Esophagus (tissue), 2 donors: ENCODE measurements around the gene PRKD2. TPM values are rescaled to one million over a fixed set of nuclear protein-coding genes. Genes with fewer than 3 reads are reported as not detected.
"Not testable (repeated sequence)": the region's sequence is repeated elsewhere in the genome, so short reads cannot be mapped to it uniquely, and the experiment has no call there.

Experiments
- H3K27ac ChIP-seq, 2 donors: one replicate each; pipeline ENCODE4 v1.5.1; 2013; ENCODE audit warnings: low read depth in 2 of 2, mild to moderate bottlenecking in 2 of 2, inconsistent platforms in 1 of 2, low read length in 1 of 2, moderate library complexity in 1 of 2
- H3K27me3 ChIP-seq, 2 donors: one replicate each; pipeline ENCODE4 v1.6.1; 2013; ENCODE audit warnings: low read length in 2 of 2, control low read depth in 1 of 2, mild to moderate bottlenecking in 1 of 2; ENCODE audit not compliant: insufficient read depth in 2 of 2, control insufficient read depth in 1 of 2
- H3K36me3 ChIP-seq, 2 donors: one replicate each; pipeline ENCODE4 v1.6.1; 2013; ENCODE audit warnings: low read length in 1 of 2; ENCODE audit not compliant: control insufficient read depth in 2 of 2, insufficient read depth in 2 of 2
- H3K4me1 ChIP-seq, 2 donors: one replicate each; pipeline ENCODE4 v1.6.1; 2013; ENCODE audit warnings: low read length in 1 of 2; ENCODE audit not compliant: control insufficient read depth in 2 of 2, insufficient read depth in 2 of 2
- H3K4me3 ChIP-seq, 2 donors: one replicate each; pipeline ENCODE4 v1.5.1; 2013; ENCODE audit warnings: low read length in 2 of 2, mild to moderate bottlenecking in 2 of 2, low read depth in 1 of 2, moderate library complexity in 1 of 2
- H3K9me3 ChIP-seq, 2 donors: one replicate each; pipeline ENCODE4 v1.6.1; 2013; ENCODE audit warnings: mild to moderate bottlenecking in 2 of 2, low read depth in 1 of 2, low read length in 1 of 2, moderate library complexity in 1 of 2; ENCODE audit not compliant: control insufficient read depth in 2 of 2, insufficient read depth in 1 of 2
- WGBS, 2 donors: extraction: QIAGEN DNeasy Blood & Tissue Kit; methylation state at CpG; one replicate each; pipeline ENCODE4 v1.1.7; 2013; 5-methylcytosine and 5-hydroxymethylcytosine counted together
- polyA plus RNA-seq, 2 donors: library from polyadenylated mRNA; stranded (reverse); fragments of 200-250 nt; gene quantifications; one replicate each; pipeline ENCODE4 v1.2.3, GENCODE V29; 2013
- donor health status: healthy with polysubstance abuse.
- donor health status: Bipolar disorder and iron deficiency.

The PRKD2 gene
- polyA plus RNA-seq: 10 to 100 TPM; 30.1 to 34.7 TPM

GRCh38 chr19:46717034-46717715 is at the start of gene PRKD2:
Gene PRKD2 (minus strand): TSS chr19:46717114. CDS start chr19:46716370, 744 bp downstream.
- peaks cover 0 to 10% of the 10 kb centered on the region in 2 donors for H3K4me1 ChIP-seq
- peak within 1 kb of the TSS; percentile 63 to 77 for H3K4me3 ChIP-seq
- 1% methylated on average over 51 to 52 of the region's 52 CpGs for WGBS, 2 donors
- H3K36me3 ChIP-seq: peaks cover 6 to 27% of the 10 kb centered on the region in 2 donors
- H3K9me3 ChIP-seq: no peaks in the 10 kb centered on the region
- H3K27me3 ChIP-seq: no peaks in the 10 kb centered on the region
- peak within 1 kb of the TSS; percentile 92 to 95 for H3K27ac ChIP-seq

DNA sequence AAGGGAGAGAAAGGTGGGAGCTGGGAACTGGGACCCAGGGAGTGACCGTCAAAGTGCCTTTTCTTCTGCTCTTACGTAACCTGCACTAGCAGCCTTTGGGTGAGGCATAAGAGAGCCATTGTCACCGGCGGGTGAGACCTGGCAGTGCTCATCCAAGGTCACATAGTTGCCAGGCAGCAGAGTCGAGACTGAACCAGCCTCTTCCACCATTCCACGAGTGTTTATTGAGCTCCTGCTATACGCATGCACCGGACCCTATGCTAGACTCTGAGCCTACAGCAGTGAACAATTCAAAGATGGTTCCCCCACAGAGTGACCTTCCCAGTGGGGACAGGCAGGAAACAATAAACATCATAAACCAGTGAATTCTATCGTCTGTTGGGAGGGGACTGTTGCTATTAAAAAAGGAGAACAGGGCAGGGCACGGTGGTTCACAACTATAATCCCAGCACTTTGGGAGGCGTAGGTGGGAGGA is 47.9 kb upstream of the PRKD2 start:
- Histone ChIP-seq H3K4me3 (no peak overlapping the region), H3K27me3 (no peaks in the 10 kb centered on the region), H3K27ac (peak overlapping the region; percentile 93 to 97), H3K9me3 (no peaks in the 10 kb centered on the region), H3K36me3 (no peaks in the 10 kb centered on the region), H3K4me1 (peaks cover 0 to 5% of the 10 kb centered on the region in 2 donors)
- 49 to 51% methylated on average over 11 of the region's 11 CpGs for WGBS, 2 donors

DNA sequence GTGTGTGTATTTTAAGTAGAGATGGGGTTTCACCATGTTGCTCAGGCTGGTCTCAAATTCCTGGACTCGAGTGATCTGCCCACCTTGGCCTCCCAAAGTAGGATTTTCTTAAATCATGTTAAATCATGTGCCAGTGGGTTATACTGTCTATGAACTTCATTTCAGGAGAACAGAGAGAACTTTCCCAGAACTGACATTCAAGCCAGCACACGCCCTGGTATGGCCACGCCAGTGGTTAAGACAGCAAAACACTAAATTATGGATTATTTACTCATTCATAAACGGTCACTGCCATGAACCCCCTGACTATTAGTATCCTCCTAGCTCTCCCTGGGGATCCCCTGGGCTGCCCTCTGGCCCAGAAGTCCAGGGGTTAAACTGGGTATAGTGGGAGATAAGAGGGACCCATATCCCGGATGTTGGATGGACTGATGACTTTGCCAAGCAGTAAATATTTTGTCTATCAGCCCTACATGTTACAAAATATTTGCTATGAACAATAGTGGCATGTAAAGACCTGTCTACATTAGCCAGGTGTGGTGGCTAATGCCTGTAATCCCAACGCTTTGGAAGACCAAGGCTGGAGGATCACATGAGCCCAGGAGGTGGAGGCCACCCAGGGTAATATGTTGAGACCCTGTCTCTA is 45.5 kb upstream of the PRKD2 start:
- Histone ChIP-seq H3K9me3 (no peaks in the 10 kb centered on the region), H3K36me3 (no peaks in the 10 kb centered on the region), H3K27ac (peak overlapping the region; percentile 67 to 87), H3K4me3 (no peak overlapping the region), H3K4me1 (peaks cover 2 to 5% of the 10 kb centered on the region in 2 donors), H3K27me3 (no peaks in the 10 kb centered on the region)
- 52 to 60% methylated on average over 6 of the region's 6 CpGs for WGBS, 2 donors

DNA sequence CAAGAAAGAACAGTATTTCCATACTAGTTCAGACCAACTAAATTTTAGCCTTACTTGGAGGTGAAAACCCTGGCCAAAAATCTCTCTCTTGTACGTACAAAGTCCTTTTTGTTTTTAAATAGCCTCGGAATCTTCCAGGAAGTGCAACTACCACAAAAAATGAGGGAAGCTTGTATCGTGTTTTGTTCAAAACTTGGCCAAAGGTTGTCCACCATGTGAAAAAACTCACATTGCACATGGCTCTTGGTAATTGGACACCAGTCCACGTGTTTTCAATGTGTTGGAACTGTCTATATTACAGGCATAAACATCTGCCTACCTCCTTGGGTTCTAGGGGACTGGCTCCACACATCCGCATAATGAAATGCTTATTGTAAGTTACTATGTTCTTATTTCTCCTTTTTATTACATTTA is 44.5 kb upstream of the PRKD2 start:
- Histone ChIP-seq H3K27ac (peak overlapping the region; percentile 51 to 67), H3K9me3 (no peaks in the 10 kb centered on the region), H3K4me1 (peaks cover 2 to 5% of the 10 kb centered on the region in 2 donors), H3K27me3 (no peaks in the 10 kb centered on the region), H3K36me3 (peaks cover 0 to 1% of the 10 kb centered on the region in 2 donors), H3K4me3 (no peak overlapping the region)
- WGBS, 2 donors: 44 to 49% methylated on average over 5 of the region's 5 CpGs

DNA sequence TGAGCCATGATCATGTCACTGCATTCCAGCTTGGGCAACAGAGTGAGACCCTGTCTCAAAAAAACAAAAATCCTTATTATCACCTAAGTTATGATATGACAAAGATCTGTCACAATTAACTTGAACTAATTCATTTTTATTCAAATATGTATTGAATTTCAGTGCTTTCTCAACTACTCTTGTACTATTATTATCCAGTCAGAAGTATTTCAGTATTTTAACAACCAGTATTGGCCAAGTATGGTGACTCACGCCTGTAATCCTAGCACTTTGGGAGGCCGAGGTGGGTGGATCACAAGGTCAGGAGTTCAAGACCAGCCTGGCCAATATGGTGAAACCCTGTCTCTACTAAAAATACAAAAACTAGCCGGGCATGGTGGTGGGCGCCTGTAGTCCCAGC is 44.0 kb upstream of the PRKD2 start:
- peak overlapping the region; percentile 75 to 78 for H3K27ac ChIP-seq
- WGBS, 2 donors: 60 to 74% methylated on average over 4 of the region's 4 CpGs
- H3K27me3 ChIP-seq, H3K9me3 ChIP-seq, H3K4me1 ChIP-seq, H3K4me3 ChIP-seq, H3K36me3 ChIP-seq: not testable (repeated sequence)

- no peaks in the 10 kb centered on the region for H3K27me3 ChIP-seq
- H3K4me3 ChIP-seq: no peak overlapping the region
- peaks cover 0 to 11% of the 10 kb centered on the region in 2 donors for H3K36me3 ChIP-seq
- 71 to 81% methylated on average over 5 of the region's 5 CpGs for WGBS, 2 donors
- H3K9me3 ChIP-seq: no peaks in the 10 kb centered on the region
- peak overlapping the region; percentile 75 to 78 for H3K27ac ChIP-seq
- peaks cover 2 to 5% of the 10 kb centered on the region in 2 donors for H3K4me1 ChIP-seq
Measured at GRCh38 chr19:46760363-46760762, 43.4 kb upstream of the PRKD2 start.

DNA sequence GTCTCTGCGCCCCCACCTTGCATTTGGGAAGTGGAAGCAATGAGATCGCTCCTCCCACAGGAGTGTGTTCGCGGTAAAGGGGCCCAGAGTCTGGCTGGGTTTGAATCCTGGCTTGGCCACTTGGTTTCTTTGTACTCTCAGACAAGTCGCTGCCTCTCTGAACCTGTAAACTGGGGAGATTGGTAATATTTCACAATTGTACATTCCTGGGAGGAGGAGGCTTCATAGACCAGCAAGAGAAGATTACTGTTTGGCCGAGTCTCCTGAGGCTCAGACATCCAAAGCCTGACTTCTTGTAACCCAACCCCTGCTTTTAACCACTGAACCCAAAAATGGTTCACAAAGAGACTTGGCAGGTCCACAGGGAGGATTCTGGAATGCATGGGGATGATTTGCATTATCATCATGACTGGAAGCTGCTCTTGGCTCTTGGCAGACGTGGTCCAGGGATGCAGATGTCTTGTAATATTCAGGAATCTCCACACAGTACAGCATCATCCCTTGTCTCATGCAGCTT is 43.0 kb upstream of the PRKD2 start:
- peaks cover 0 to 11% of the 10 kb centered on the region in 2 donors for H3K36me3 ChIP-seq
- 33 to 39% methylated on average over 7 of the region's 7 CpGs for WGBS, 2 donors
- H3K27ac ChIP-seq: peak overlapping the region; percentile 75 to 76
- H3K27me3 ChIP-seq: no peaks in the 10 kb centered on the region
- peaks cover 2 to 4% of the 10 kb centered on the region in 2 donors for H3K4me1 ChIP-seq
- no peaks in the 10 kb centered on the region for H3K9me3 ChIP-seq
- no peak overlapping the region for H3K4me3 ChIP-seq

GRCh38 chr19:46759206-46759605 is 42.3 kb upstream of the PRKD2 start:
- peaks cover 0 to 2% of the 10 kb centered on the region in 2 donors for H3K4me1 ChIP-seq
- 74 to 78% methylated on average over 6 of the region's 6 CpGs for WGBS, 2 donors
- peaks cover 0 to 11% of the 10 kb centered on the region in 2 donors for H3K36me3 ChIP-seq
- H3K27me3 ChIP-seq: no peaks in the 10 kb centered on the region
- no peak overlapping the region for H3K4me3 ChIP-seq
- H3K27ac ChIP-seq: peak overlapping the region; percentile 75 to 76
- no peaks in the 10 kb centered on the region for H3K9me3 ChIP-seq

- Histone ChIP-seq H3K4me3 (no peak overlapping the region), H3K27ac (no peak overlapping the region), H3K27me3 (no peaks in the 10 kb centered on the region), H3K4me1 (peaks cover 0 to 2% of the 10 kb centered on the region in 2 donors), H3K9me3 (no peaks in the 10 kb centered on the region), H3K36me3 (peaks cover 0 to 11% of the 10 kb centered on the region in 2 donors)
- WGBS, 2 donors: 78 to 80% methylated on average over 30 of the region's 30 CpGs
Measured at GRCh38 chr19:46756544-46756888, 39.6 kb upstream of the PRKD2 start.
